GM21447 (cell line): ENCODE results near the gene PTPRG.
"Not testable (repeated sequence)": the region's sequence is repeated elsewhere in the genome, so short reads cannot be mapped to it uniquely, and the experiment has no call there.

Experiments
- ATAC-seq: cut with Tn5 transposase; IDR thresholded peaks from one replicate; pipeline ENCODE4 v1.9.1; 2021; ENCODE audit not compliant: unreplicated experiment

The PTPRG gene

GRCh38 chr3:61716693-61717092, 155.3 kb downstream of the PTPRG start:
- not testable (repeated sequence) for ATAC-seq

- ATAC-seq = no peak
These were observed 157.2 kb downstream of the PTPRG start for GRCh38 chr3:61718565-61718964.

- ATAC-seq = no peak
These were observed 158.1 kb downstream of the PTPRG start for GRCh38 chr3:61719278-61719977.

GRCh38 chr3:61723038-61723437, 161.7 kb downstream of the PTPRG start:
- ATAC-seq = no peak

DNA sequence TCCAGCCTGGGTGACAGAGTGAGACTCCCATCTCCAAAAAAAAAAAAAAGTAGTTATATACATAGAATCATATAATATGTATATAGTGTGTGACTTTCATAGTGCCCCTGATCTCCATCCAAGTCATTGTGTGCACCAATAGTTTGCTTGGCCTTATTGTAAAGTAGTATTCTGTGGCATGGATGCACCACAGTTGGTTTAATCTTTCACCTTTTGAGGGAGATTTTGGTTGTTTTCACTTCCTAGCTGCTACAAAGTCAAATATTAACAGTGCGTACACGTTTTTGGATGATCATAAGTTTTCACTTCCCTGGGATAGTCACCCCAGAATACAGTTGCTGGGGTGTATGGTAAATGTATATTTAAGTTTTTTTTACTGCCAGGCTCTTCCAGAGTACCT, 162.8 kb downstream of the PTPRG start:
- ATAC-seq = peak; percentile 64

- no peak for ATAC-seq
These were observed 163.4 kb downstream of the PTPRG start for GRCh38 chr3:61724801-61725200.

GRCh38 chr3:61725851-61726333, 164.5 kb downstream of the PTPRG start:
- ATAC-seq = no peak

DNA sequence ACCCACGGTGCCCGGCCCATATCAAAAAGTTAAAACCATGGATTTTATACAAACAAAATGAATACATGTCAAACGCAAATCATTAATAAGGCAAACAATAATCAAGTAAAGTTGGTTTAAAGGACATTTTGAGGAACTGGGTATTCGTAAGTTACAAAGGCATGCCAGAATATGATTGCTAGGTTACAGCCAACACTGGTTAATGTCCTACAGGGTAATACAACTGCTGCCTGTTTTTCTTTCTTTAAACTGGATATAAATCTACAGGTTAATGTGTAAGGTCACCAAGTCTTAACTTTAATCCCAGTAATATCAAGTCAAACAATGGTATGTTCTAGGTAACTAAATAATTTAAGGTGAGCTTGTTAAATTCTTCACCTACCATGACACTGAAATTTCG, 166.1 kb downstream of the PTPRG start:
- ATAC-seq = no peak

- no peak for ATAC-seq
These were observed 167.8 kb downstream of the PTPRG start for GRCh38 chr3:61729038-61729634.

GRCh38 chr3:61730056-61730455, 168.7 kb downstream of the PTPRG start:
- ATAC-seq = no peak

DNA sequence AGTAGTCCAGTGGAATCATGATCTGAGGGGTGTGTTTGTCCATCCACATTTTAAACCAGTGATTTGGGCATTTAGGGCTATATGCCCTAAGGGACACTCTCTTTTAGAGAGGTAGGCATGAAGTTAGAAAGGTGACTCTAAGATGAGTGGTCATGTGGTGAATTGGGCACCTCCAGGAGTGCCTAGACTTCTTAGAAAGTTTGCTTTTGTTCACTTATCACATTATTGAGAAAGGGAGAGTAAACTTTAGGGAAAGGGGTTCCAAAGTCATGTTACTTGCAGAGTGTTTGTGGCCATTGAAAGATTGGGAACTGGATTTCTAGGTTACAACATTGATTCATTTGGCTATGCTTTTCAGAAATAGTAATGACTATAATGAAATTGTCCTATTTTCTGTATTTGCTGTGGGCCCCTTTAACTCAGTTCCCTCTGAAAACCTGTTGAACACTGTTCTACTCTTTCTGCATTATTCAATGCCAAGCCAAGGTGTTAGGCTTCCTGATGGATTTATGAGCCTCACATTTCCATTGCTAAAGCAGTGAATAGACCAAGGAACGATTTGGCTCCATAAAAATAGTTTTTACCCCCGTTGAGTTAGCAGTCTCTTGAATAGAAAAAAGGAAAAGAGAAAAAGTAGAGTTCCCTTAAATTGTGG, 169.3 kb downstream of the PTPRG start:
- ATAC-seq = no peak

DNA sequence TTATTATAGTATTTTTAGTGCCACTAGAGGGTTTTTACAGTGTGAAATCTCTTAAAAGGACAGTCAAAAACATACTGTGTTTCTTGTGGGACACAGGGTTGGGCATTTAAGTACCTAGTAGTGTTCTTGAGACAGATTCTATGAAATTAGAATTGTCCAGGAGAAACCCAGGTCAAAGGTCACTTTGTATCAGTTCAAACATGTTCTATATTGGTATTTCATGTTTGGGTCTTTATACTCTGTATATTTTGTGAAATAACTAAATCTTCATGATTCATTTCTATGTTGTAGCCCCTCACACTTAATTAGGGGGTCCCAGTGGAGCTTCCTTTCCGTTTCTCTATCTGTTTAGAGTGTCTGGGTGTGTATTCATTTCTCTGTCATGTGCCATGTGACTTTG, 171.6 kb downstream of the PTPRG start:
- ATAC-seq = no peak

GRCh38 chr3:61733876-61734275, 172.5 kb downstream of the PTPRG start:
- no peak for ATAC-seq

GRCh38 chr3:61734749-61735686, 173.6 kb downstream of the PTPRG start:
- ATAC-seq = no peak

GRCh38 chr3:61736506-61736905, 175.1 kb downstream of the PTPRG start:
- no peak for ATAC-seq

DNA sequence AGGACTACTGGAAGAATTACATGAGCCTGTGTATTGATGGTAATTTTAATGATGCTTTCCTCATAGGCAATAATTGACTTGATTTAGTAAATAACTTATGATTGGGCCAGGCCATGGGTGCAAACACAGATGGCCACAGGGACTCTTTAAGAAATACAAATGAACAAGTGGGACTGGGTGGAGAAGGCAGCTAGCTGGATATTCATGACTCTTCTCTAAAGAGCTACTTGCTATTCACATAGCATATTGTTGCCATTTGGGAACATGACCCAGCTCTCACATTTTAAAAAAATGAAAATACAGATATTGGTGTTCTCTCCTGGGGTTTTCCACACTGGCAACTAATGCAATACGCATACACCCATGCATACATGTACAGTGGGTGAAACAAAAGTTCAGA, 178.3 kb downstream of the PTPRG start:
- ATAC-seq = no peak

DNA sequence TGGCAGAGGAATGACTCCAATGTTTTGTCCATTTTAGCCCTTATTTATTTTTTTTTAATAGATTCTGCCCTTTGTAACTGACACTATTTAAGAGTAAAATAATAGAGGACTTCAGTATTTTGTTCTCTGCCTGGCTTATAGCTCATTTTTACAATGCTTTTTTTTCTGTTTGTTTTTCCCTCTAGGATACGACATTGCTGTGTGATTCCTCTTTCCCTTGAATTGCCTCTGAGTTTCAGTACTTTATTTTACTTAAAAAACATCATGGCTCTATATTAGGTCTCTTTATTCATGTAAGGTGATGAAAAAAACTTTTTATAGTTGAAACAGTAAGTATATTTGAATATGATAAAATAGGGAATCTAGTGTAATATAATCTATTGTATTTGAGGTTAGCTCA, 179.1 kb downstream of the PTPRG start:
- no peak for ATAC-seq

DNA sequence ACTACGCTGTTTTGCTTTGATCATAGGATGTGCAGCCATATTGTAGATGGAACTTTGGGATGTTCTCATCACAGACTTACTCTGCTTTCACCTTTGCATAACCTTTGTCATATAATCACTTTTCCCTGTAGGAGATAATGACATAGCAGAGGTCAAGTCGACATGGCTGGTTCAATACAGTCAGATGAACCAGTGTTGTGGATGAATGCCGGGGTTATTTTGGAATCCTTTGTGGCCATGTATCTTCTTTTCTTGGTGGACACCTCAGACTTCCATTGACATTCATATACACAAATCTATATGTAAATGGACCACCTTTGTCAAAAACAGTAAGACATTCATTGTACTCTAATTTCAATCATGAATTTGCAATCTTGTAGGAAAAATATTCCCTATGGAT, 180.2 kb downstream of the PTPRG start:
- no peak for ATAC-seq

- ATAC-seq = no peak
These were observed 180.6 kb downstream of the PTPRG start for GRCh38 chr3:61742006-61742405.

- no peak for ATAC-seq
These were observed 181.7 kb downstream of the PTPRG start for GRCh38 chr3:61743067-61743466.

GRCh38 chr3:61743686-61744242, 182.4 kb downstream of the PTPRG start:
- ATAC-seq = no peak
